ENCODE measurements around the gene TRIM50.

DNA sequence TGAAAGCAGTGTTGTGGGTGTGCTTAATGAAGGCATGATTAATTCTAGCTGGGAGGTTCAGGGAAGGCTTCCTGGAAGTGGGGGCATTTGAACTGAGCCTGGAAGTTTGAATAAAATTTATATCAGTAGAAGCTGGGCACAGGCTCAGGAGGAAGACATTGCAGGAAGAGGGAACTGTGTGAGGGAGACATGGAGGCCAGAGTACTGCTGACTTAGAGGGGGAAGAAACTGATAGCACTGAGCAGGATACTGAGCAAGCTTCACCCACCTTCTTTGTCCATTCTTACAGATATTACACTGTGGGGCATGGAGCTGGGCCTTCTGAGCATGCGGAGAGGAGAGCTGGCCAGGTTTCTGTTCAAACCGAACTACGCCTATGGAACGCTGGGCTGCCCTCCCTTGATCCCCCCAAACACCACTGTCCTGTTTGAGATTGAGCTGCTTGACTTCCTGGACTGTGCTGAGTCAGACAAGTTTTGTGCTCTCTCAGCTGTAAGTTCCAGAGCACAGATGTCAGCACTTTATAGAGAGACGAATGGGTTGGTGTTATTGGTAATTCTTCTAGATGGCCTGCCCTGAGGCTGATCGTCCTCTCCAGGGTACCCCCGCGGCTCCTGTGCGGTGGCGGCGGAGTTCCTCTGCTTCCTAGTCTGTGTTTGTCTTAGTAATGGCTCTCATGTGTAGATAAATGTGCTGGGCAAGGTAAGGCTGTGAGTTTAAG is 2.1 kb upstream of the TRIM50 start:
- TF ChIP-seq POLR2A (IDR thresholded peaks at IDR 0.05), result no peak
- TF ChIP-seq CTCF (IDR thresholded peaks at IDR 0.05), result no peak
- TF ChIP-seq EP300 (IDR thresholded peaks at IDR 0.05), result no peak
- no peak for TF ChIP-seq POLR2AphosphoS5 (IDR thresholded peaks at IDR 0.05)

Data from stomach (tissue), 4 donors.